GM12801 (cell line): Measurements from ENCODE around the gene NDP.

Experiments used
- TF ChIP-seq, protein P1 (sequence below): IDR thresholded peaks from one replicate; pipeline ENCODE4 v1.5.1; 2011; ENCODE audit warnings: control low read depth; ENCODE audit not compliant: insufficient read length; ENCODE audit errors: extremely low read depth

The NDP gene

GRCh38 chrX:44011506-44011905, 38.3 kb upstream of the NDP start:
- TF ChIP-seq, protein P1, sequence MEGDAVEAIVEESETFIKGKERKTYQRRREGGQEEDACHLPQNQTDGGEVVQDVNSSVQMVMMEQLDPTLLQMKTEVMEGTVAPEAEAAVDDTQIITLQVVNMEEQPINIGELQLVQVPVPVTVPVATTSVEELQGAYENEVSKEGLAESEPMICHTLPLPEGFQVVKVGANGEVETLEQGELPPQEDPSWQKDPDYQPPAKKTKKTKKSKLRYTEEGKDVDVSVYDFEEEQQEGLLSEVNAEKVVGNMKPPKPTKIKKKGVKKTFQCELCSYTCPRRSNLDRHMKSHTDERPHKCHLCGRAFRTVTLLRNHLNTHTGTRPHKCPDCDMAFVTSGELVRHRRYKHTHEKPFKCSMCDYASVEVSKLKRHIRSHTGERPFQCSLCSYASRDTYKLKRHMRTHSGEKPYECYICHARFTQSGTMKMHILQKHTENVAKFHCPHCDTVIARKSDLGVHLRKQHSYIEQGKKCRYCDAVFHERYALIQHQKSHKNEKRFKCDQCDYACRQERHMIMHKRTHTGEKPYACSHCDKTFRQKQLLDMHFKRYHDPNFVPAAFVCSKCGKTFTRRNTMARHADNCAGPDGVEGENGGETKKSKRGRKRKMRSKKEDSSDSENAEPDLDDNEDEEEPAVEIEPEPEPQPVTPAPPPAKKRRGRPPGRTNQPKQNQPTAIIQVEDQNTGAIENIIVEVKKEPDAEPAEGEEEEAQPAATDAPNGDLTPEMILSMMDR: no peak

DNA sequence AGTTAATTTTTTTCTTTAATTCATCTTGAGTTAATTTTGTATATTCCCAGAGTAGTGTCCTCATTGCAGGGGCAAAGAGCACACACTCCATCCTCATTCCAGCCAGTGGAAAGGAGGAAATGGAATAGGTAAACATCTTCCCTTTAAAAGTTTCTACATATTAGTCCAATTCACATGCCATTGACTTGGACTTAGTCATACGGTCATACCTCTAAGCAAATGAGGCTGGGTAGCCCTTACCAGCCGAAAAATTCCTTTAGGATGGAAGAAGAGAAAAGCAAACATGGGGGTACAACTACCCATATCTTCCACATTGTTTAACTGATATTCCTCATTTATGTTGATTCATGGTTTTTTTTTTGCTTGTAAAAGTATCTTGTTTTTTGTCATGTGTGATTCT, 37.4 kb upstream of the NDP start:
- TF ChIP-seq, protein P1: no peak

GRCh38 chrX:44006081-44006480, 32.9 kb upstream of the NDP start:
- TF ChIP-seq, protein P1: no peak

- TF ChIP-seq, protein P1: no peak
Observed at GRCh38 chrX:44003975-44004374, 30.8 kb upstream of the NDP start.

DNA sequence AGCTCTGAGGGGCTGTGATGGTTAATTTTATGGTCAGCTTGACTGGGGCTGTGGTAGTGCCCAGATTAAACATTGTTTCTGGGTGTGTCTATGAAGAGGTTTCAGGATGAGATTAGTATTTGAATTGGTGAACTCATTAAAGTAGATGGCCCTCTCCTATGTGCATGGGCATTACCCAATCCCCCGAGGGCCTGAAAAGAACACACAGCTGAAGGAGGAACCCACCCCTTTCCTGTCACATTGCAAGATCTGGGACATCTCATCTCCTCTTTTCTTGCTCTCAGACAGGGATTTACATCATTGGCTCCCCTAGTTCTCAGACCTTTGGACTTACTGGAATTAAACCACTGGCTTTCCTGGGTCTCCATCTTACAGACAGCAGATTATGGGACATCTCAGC, 29.4 kb upstream of the NDP start:
- TF ChIP-seq, protein P1: no peak

DNA sequence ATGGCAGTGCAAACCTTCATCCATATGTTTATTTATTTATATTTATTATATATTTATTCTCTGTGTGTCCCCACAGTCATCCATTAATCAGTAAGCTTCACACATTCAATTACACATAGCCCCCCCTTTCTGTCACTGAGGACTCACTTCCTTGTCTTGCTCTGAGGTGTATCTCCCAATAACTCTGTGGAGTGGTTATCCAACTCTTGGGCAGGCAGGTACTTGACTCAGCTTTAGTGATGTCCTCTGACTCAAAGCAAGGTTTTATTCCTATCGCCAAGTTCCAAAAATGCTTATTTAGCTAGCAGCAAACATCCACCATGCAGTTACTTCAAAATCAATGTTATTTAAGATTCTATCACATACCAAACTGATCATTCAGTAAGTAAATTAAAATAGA, 25.2 kb upstream of the NDP start:
- TF ChIP-seq, protein P1: no peak

- TF ChIP-seq, protein P1: no peak
Observed at GRCh38 chrX:43996491-43996890, 23.3 kb upstream of the NDP start.

GRCh38 chrX:43986083-43986482, 12.9 kb upstream of the NDP start:
- TF ChIP-seq, protein P1: no peak
